Activated T-cell treated with anti-CD3 and anti-CD28 coated beads for 24 hours (primary cell): ENCODE data around the gene TMIE.

Experiments used
- DNase-seq: peaks from one replicate; pipeline ENCODE4 v3.0.0-alpha.2; 2020; ENCODE audit warnings: low read depth

The TMIE gene

DNA sequence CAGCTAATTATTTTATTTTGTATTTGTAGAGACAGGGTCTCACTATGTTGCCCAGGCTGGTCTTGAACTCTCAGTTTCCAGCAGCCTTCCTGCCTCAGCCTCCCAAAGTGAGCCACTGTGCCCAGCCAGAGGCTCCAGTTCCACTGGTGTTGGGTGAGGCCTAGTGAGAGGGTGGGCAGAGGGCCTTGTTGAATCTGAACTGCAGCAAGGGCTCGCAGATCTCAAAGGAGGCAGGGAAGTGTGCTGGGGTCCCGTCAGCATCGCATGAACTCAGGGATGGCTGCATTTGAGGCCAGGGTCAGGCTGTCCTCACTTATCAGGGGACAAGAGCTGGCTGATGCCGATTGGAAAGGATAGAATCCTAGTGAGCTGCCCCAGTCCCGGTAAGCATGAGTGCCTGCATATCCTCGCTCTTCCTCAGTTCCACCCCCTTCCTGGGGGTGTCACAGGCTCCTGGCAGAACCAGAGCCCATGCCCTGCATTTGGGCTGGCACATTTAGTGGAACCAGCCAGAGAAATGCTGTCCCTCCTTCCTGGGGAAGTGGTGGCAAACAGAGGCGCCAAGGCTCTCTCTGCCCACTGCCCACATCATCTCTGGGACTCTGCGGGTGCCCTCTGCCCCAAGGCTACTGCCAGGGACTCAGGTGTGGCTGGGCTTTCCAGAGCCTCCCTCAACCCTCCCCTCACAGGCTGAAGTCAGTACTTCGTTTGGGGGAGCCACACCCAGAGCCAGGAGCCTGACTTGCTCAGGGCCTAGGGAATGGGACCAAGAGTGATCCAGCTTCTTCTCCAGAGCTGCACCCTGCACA, 31.8 kb upstream of the TMIE start:
- DNase-seq = no peak

DNA sequence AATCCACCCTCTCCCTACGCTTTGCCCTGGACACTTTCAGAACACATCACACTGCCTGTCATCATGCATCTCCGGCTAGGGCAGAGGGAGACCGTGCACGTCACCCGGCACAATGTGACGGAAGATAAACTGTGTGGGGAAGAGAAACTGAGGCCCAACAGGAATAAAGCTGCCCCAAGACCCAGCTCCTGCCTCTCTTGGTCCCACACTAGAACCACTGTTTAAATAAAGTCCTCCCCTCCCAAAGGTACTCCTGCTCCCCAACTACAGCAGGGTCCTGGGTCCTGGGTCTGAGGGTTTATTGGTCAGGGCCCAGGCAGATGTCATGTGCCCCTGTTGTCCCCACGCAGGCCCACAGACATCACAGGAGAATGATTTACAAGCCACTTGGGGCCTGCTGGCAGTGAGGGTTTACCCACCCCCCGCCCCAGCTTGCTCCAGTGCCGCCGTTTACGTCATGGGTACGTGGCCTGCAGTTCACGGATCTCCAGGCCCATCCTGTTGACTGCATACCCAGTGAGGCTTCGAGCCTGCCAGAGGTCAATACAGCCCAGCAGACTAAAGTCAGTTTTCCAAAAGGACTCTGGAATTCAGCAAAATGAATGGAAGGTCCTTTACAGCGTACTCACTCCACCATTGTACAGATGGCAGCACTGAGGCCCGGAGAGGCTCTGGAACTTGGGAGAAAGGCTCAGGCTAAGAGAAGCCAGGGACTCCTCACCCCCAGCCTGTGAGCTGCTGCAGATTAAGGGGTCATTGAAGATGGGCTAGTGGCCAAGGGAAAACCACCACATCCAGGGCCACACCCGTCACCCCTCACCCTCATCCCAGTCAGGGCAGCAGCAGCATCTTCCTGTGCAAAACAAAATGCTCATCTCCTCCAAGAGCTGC, 30.9 kb upstream of the TMIE start:
- no peak for DNase-seq

DNA sequence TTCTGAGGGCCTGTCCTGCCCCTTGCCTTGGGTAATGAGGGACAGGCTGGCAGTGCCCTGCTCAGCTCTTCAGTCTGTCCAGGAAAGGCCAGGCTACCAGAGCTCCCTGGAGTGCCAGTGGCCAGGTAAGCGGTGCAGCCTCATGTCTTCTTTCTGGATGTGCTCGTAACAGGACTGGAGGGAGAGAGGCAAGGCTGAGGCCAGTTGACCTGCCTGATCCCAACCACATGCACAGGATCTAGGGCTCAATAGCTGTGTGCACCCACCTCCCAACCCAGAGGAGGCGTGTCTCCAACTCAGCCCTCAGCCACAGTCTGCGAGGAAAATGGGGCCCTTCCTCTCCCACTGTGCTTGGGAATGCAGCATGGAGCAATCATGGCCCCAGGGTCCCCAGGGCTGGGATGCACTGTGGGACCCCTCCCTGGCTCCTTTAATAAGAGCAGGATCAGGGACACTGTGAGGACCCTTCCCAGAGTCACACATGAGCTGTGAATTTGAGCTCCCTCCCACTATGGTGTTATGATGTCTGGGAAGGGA, 30.2 kb upstream of the TMIE start:
- no peak for DNase-seq

DNA sequence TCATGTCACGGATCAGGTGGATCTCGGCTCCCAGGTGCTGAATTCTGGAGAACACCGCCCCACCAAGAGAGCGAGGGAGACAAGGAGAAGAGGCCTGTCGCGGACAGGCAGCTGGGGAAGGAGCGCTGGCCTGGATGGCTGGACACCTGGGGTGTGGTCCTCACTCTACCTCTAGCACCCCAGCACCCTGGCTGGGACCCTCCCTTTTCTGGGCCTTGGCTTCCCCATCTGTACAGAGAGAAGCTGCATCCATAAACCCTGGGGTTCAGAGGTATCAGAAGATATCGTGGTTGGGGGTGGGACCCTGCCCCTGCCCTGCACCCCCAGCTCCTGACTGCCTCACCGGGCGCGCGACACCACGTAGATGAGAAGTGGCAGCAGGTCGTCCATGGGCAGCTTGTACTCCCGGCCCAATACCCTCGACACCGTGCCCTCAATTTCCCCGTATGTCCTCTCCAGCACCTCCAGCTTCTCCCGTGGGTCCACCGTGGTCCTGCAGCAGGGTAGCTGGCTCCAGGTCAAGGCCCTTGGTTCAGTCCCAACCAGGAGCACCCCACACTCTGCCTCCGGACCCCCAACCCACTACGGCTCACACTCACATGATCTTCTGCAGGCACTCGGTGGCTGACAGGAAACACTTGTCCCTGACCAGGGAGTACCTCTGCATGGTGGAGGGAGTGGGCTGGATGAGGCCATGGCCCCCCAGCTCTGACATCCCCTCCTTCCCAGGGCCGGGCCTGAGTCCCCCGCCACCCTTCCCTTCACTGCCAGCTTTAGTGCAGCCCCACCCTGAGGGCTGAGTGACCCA, 29.4 kb upstream of the TMIE start:
- DNase-seq = no peak

DNA sequence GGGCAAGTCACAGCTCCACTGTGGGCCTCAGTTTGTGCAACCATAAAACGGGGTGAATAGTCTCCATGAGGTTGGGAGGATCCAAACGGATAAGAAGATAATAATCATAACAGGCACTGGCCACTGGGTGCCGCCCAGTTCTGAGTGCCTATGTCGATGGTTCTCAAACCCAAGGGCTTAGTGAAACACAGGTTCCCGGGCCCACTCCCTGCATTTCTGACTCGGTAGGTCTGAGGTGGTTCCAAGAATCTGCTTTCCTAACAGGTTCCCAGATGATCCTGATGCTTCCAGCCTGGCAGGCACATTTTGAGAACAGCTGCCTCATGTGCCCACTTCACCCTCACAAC, 28.9 kb upstream of the TMIE start:
- no peak for DNase-seq

DNA sequence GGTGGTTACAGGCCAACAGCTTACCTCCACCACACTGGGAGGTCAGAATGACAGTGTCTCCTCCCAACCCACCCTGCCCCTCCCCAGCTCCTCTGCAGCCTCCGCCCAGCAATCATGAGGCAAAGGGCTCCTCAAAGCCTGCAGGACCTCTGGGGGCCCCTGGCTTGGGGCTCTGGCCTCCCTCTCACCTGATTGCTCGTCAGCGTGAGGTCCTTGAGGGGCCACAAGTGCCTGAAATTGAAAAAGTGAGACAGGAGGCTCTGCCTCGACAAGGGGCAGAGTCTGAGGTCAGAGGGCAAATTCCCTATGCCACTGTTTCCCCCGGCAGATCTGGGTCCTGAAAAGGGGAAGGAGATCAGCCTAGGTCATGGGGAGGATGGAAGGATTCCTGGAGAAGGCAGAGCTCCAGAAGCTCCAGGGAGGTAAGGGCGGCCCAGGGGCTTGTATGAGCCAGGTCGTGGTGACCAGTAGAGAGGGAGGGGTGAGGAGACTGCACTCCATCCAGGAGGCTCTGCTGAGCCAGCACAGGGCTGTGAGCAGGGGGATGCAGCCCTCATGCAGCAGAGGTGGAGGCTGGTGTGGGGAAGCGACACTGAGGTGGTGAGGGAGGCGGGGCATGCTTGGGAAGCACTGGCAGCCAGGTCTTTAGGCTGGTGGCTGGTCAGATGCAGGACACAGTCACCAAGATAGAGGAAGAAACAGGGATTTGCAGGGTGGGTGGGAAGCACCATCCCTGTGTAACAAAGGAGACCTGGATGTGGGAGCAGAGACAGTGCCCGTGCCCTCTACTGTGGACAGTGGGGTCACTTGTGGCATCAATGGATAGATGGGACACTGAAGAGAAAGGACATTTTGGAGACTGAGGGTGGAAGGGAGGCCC, 27.8 kb upstream of the TMIE start:
- no peak for DNase-seq

DNA sequence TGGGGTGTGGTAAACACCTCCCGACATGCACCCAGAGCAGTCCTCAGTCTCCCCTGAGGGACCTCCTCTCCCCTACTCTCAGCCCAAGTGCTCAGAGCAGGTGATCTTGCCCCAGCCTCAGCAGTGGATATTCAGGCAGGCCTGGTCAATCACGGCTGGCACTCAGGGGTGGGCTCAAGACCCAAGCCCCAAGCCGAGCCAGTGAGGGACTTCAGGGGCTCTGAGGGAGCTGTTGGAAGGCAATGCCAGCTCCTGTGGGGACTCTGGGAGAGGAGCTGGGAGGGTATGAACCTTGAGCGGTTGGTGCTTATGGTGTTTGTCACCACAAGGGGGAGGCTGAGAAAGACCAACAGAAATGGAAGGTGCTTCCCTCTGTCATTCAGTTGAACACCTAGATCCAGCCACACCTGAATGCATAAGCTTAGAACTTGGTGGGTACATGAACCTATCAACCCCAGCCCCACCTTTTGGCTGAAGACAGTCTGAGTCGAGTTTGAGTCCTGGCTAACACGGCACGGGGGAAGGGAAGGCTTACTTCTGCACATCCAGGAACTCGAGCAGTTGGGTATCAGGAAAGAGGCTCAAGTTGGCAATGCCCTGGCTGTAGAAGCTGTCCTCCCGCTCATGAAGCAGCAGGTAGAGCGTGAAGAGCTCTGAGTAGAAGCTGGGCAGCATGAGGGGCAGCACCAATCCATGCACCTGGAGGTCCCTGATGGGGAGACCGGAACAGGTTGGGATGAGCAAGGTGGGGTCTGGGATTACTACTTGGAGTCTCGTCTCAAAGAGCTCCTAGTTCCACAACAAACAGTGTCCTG, 27.0 kb upstream of the TMIE start:
- no peak for DNase-seq

DNA sequence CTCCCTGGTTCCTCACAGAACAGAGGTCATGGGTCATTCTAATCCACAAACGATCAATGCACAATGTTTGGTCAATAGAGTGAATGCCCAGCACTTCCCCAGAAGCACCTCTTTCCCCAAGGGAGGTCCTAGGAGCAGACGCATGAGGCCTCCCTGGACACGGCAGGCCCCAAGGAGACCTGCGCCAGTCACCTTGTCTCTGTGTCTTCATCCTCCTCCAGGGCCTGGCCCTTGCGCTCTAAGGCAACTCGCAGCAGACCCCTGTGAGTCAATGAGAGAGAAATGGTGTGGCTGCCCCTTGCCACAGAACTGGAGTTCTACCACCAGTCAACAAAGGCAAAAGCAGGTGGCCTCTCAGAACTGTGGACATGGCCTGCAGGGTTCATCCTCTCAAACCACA, 25.8 kb upstream of the TMIE start:
- DNase-seq = no peak

DNA sequence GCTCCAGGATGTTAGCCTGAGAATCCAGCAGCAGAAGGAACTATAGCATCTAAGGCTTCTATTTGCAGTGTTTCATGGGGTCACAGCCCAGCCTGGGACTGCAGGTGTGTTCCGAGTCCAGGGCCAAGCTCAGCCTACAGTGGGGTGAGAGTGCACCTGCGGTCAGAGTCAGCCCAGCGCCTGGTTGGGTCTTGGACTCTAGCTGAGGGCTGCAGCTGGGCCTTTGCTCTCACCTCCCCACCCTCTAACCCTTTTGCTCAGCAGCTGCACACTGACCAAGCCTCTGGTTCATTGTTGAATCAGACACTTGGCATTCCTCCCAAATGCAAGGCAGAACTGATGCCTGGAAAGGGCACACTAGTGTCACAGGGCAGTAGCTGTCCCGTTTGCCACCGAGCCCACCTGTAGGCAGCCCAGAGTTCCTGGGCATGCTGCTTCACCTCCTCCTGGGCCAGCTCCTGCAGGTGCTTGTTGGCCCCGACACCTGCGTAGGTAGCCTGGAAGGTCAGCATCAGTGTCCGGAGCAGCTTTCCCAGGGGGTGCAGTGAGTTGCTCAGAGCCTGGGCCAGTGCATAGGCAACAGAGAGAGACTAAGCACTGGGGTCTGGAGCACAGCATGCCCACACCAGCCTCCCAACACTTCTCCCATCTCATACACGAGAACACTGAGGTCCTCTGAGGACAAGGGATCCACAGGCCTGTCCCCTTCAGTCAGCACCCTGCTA, 25.2 kb upstream of the TMIE start:
- DNase-seq = no peak

DNA sequence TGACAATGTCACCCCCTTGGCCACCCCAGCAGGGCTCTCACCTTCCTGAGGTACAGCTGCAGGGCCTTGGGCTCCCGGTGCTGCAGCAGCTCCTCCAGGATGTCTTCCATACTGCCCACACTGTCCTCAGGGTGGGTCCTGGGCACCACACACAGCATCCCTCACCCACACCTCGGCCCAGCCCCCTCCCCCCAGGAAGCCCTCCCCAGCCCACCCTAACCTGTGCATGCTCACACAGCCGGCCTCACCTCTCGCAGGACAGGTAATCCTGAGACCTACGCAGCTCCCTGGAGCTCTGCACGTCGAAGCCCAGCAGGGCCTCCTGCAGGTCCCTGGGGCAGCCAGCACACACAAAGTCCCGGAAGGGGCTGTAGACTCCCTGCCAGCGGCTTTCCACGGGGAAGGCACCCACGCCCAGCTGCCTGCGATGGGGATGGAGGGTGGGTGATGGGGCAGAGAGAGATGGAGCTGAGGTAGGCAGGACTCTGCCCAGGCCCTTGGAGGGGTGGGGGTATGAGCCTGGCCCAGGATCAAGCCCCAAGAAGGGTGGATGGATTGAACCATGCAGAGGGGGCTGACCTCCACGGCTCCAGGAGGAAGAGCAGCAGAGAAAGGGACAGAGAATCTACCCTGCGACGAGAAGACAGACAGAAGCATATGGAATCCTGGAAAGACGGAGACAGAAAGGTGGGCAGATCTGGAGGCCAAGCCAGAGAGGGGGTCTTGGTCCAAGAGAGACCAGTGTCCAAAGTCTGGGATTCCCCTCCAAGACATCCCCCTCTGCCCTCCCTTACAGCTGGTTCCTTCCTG, 24.4 kb upstream of the TMIE start:
- no peak for DNase-seq

DNA sequence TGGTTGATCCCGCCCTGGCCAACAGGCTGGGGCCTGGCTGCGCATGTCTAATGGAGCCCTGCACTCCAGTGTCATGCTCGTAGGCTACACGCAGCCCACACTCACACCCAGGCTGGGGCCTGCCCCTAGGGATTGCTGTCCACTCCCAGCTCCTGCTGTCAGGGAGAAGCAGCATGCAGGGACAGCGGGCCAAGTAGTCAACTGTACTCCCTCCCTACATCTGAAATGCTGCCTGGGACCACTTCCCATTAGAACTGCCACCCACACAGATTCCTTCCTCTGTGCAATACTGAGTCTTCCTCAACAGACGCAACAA, 23.8 kb upstream of the TMIE start:
- no peak for DNase-seq

DNA sequence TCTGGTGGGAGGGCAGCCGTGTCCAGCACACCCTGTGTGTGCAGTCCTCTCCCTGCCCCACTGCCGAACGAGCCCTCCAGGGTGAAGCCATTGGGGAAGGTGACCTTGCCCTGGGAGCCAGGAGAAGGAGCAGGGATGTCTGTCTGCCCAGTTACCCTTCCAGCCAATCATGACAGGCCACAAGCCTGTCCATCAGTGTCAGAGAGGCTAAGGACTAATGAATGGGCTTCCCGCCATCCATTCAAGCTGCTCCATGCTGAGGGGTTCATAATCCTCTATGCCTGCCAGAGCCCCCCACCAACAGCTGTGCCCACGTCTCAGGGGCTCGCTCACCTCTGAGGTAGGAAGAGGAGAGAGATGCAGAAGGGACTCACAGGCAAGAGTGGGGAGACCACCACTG, 22.9 kb upstream of the TMIE start:
- no peak for DNase-seq

DNA sequence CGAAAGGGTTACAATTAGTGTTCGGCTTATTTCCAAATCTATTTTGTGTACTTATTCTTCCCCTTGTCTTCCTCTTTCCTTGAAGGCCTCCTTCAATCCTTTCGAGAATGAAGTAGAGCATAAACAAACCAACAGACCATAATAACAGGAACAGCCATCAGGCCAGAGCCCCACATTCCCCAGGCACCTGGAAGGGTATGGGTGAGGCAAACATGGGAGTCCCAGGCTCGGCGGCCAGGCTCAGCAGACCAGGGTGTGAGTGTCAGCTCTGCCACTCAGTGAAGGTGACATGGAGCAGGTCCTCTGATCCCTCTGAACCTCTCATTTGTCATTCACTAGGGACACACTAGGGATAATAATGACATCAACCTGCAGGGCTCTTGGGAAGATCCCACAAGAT, 21.5 kb upstream of the TMIE start:
- no peak for DNase-seq

DNA sequence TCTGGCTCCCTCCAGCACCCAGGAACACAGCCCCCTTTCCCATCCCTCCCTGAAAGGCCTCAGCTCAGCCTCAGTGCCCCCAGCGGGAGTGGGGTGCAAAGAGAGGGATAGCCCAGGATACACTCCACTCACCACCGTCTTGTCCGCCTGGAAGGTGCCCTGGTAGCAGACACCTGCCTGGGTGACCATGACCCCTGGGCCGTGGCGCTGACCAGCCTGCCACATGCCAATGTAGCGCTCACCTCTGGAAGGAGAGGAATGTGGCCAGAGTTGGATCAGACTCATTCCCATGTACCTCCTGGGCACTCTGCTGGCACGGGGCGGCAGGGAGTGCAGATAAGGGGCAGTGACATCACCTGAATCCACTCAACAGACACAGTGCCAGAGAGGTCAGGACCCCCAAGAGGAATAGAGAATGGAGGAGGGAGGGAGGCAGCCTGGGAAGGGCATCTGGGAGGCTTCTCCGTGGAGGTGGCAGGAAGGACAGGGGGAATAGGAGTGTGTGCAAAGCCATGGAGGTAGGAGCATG, 20.8 kb upstream of the TMIE start:
- DNase-seq = no peak

DNA sequence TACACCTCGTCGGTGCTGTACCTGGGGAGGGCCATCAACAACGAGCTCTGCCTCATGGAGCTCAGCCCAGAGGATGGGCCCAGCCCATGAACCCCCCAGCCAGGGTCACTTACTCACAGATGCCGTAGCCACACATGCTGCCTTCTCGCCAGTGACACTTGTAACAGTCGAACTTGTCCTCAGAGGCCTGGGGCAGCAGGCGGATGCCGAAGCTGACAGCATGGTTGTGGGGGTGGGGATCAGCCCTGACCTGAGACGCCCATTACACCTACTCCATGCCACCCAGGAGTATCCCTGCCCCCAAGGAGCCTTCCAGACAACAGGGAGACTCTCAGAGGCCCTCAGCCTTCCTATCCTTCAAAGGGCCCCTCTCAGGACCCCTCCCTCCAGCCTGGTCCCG, 19.8 kb upstream of the TMIE start:
- no peak for DNase-seq

DNA sequence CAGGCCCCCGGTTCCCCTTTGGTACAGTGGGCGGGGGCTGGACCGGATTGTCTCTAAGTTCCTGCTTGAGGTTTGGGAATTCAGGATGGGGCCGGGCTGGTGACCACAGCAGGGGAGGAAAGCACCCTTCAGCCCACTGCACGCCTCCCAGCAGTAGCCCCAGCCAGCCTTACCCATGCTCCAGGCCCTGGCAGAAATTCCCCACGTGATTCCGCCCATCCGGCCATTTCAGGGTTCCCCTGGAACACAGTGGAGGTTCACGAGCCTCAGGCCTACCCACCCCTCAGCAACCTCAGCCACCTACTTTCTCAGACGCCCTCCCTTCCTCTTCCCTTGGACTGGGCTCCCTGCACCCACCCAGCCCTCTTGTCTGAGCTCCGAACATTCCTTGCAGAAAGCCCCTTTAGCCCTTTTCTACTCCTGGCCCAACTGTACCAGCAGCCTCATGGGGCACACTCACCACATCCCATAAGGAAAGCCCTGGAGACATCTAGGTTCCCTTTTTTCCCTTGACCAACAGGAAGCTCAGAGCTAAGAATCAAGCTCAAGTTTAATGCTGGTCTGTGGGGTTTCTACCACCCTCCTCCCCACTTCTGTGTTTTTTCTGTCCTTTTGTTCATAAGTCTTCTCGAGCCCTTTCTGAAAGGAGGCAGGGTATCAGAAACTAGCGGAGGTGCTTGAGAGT, 19.2 kb upstream of the TMIE start:
- DNase-seq = no peak

DNA sequence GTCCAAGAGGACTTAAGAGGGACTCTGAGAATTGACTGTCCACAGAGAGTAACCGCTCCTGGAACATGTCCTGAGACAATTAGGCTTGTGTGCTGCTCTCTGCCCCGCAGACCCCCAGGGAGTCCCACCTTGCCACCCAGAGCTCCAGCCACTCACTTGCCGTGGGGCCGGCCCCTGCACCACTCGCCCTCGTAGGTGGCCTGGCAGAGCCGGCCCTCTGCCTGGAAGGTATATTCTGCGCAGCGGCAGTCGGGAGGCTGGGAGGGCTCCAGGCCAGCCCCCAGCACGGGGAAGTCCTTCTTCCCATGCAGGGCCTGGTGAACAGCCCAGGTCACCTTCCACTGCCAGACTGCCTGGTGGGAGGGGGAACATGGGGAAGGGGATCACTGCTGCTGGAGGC, 18.2 kb upstream of the TMIE start:
- no peak for DNase-seq

DNA sequence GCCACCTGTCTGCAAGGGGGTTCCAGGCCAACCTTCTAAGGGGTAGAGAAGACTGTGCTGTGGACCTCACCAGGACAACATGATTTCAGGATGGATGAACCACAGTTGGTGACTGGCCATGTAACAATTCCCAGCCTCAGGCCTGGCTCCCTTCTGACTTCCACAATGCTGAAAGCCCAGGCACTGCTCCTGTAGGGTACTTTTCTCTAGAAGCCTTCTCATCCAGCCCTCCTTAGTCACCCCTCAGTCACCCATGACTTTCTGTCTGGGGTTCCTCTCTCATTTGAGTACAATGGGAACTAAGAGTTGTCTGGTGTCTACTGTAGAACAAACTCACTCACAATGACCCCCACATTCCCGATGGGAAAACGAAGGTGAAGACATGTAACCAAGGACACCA, 16.3 kb upstream of the TMIE start:
- no peak for DNase-seq
